ENCODE results near the gene C1R.

GRCh38 chr12:7141351-7142005 is 49.2 kb upstream of the C1R start:
- TF ChIP-seq, protein P1, sequence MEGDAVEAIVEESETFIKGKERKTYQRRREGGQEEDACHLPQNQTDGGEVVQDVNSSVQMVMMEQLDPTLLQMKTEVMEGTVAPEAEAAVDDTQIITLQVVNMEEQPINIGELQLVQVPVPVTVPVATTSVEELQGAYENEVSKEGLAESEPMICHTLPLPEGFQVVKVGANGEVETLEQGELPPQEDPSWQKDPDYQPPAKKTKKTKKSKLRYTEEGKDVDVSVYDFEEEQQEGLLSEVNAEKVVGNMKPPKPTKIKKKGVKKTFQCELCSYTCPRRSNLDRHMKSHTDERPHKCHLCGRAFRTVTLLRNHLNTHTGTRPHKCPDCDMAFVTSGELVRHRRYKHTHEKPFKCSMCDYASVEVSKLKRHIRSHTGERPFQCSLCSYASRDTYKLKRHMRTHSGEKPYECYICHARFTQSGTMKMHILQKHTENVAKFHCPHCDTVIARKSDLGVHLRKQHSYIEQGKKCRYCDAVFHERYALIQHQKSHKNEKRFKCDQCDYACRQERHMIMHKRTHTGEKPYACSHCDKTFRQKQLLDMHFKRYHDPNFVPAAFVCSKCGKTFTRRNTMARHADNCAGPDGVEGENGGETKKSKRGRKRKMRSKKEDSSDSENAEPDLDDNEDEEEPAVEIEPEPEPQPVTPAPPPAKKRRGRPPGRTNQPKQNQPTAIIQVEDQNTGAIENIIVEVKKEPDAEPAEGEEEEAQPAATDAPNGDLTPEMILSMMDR (IDR thresholded peaks at IDR 0.05; ENCODE audit: low read length) = no peak
- TF ChIP-seq EZH2 (IDR thresholded peaks at IDR 0.05; ENCODE audit: borderline replicate concordance, low read length) = no peak
